ENCODE measurements around the gene LEFTY1. TPM values are rescaled to one million over a fixed set of nuclear protein-coding genes. Genes with fewer than 3 reads are reported as not detected.
"Not testable (repeated sequence)": the region's sequence is repeated elsewhere in the genome, so short reads cannot be mapped to it uniquely, and the experiment has no call there.

The LEFTY1 gene
- total RNA-seq, 1 donor from 2014 or later = 0.65 TPM

GRCh38 chr1:225931270-225932136 lies 42.6 kb upstream of the LEFTY1 start:
- Mint-ChIP-seq H3K4me1 (no peaks in the 10 kb centered on the region), H3K9me3 (no peaks in the 10 kb centered on the region), H3K27ac (ENCODE audit: unreplicated experiment) (no peak overlapping the region), H3K36me3 (ENCODE audit: low read depth) (no peaks in the 10 kb centered on the region), H3K4me3 (no peak overlapping the region), H3K27me3 (ENCODE audit: low read depth) (no peaks in the 10 kb centered on the region)
- DNase-seq (ENCODE audit: low read depth, low spot score) = no peak
- no peak for TF ChIP-seq CTCF (conservative IDR thresholded peaks at IDR 0.05)

DNA sequence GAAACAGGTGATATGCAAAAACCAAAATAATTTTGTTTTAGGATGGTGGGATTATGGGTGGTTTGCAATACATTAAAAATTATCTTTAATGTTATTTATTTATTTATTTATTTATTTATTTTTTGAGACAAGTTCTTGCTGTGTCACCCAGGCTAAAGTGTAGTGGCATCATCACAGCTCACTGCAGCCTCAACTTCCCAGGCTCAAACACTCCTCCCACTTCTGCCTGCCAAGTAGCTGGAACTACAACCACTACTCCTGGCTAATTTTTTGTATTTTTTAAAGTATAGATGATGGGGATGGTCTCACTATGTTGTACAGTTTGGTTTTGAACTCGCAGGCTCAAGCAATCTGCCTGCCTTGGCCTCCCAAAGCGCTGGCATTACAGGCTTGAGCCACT lies 41.6 kb upstream of the LEFTY1 start:
- DNase-seq (ENCODE audit: low read depth, low spot score) = no peak
- no peak overlapping the region for H3K27ac Mint-ChIP-seq (ENCODE audit: unreplicated experiment)
- H3K9me3 Mint-ChIP-seq = no peaks in the 10 kb centered on the region
- no peak overlapping the region for H3K4me3 Mint-ChIP-seq
- H3K4me1 Mint-ChIP-seq = no peaks in the 10 kb centered on the region
- no peaks in the 10 kb centered on the region for H3K36me3 Mint-ChIP-seq (ENCODE audit: low read depth)
- no peaks in the 10 kb centered on the region for H3K27me3 Mint-ChIP-seq (ENCODE audit: low read depth)
- TF ChIP-seq CTCF (conservative IDR thresholded peaks at IDR 0.05) = no peak

DNA sequence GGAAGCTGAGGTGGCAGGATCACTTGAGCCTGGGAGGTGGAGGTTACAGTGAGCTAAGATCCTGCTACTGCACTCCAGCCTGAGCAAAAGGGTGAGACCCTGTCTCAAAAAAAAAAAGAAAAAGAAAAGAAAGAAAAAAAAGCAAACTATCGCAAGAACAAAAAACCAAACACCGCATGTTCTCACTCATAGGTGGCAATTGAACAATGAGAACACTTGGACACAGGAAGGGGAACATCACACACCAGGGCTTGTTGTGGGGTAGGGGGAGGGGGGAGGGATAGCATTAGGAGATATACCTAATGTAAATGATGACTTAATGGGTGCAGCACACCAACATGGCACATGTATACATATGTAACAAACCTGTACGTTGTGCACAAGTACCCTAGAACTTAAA lies 40.5 kb upstream of the LEFTY1 start:
- H3K4me1 Mint-ChIP-seq; H3K27me3 Mint-ChIP-seq (ENCODE audit: low read depth); H3K36me3 Mint-ChIP-seq (ENCODE audit: low read depth); H3K27ac Mint-ChIP-seq (ENCODE audit: unreplicated experiment); H3K4me3 Mint-ChIP-seq; DNase-seq (ENCODE audit: low read depth, low spot score); H3K9me3 Mint-ChIP-seq: not testable (repeated sequence)

- H3K27ac Mint-ChIP-seq (ENCODE audit: unreplicated experiment) = peak overlapping the region; percentile 62
- no peaks in the 10 kb centered on the region for H3K27me3 Mint-ChIP-seq (ENCODE audit: low read depth)
- no peak for DNase-seq (ENCODE audit: low read depth, low spot score)
Measured at GRCh38 chr1:225928186-225929175, 39.5 kb upstream of the LEFTY1 start.

GRCh38 chr1:225926551-225927113 lies 37.7 kb upstream of the LEFTY1 start:
- Mint-ChIP-seq H3K9me3 (no peaks in the 10 kb centered on the region), H3K4me3 (peak overlapping the region; percentile 77), H3K4me1 (peaks cover 8% of the 10 kb centered on the region), H3K36me3 (ENCODE audit: low read depth) (no peaks in the 10 kb centered on the region), H3K27me3 (ENCODE audit: low read depth) (no peaks in the 10 kb centered on the region), H3K27ac (ENCODE audit: unreplicated experiment) (no peak overlapping the region)
- TF ChIP-seq CTCF (conservative IDR thresholded peaks at IDR 0.05) = no peak
- DNase-seq (ENCODE audit: low read depth, low spot score) = no peak

More at GRCh38 chr1:225928186-225929175, 39.5 kb upstream of the LEFTY1 start:
- Mint-ChIP-seq H3K9me3 (no peaks in the 10 kb centered on the region), H3K4me3 (no peak overlapping the region), H3K36me3 (ENCODE audit: low read depth) (no peaks in the 10 kb centered on the region), H3K4me1 (no peaks in the 10 kb centered on the region)
- no peak for TF ChIP-seq CTCF (conservative IDR thresholded peaks at IDR 0.05)
